GM12878 (cell line): ENCODE measurements around the gene SLC25A45. TPM values are rescaled to one million over a fixed set of nuclear protein-coding genes. Genes with fewer than 3 reads are reported as not detected.

Experiments
- CHD1 ChIP-seq: IDR thresholded peaks from 2 replicates; pipeline ENCODE4 v1.6.1; 2012; ENCODE audit warnings: low read depth, low read length, improper control_type of control experiment
- CREB1 ChIP-seq: IDR thresholded peaks from 2 replicates; pipeline ENCODE4 v1.6.1; 2012; ENCODE audit warnings: low read depth, mild to moderate bottlenecking, inconsistent platforms
- CREM ChIP-seq: IDR thresholded peaks from 2 replicates; pipeline ENCODE4 v1.6.1; 2014; ENCODE audit warnings: antibody characterized with exemption, low read depth
- E4F1 ChIP-seq: fragments of 450-650 bp; IDR thresholded peaks from 2 replicates; pipeline ENCODE4 v1.6.1; 2018; ENCODE audit warnings: borderline replicate concordance, mild to moderate bottlenecking; ENCODE audit not compliant: partially characterized antibody
- EGR1 ChIP-seq, 2 experiments: IDR thresholded peaks; 1 replicate in 1 of 2; 2 replicates in 1 of 2; pipeline ENCODE4 v1.6.1; 2011 to 2012; ENCODE audit warnings: low read depth in 2 of 2, low read length in 2 of 2, borderline replicate concordance in 1 of 2, mild to moderate bottlenecking in 1 of 2, moderate library complexity in 1 of 2
- PML ChIP-seq: IDR thresholded peaks from 2 replicates; pipeline ENCODE4 v1.6.1; 2012; ENCODE audit warnings: low read length, inconsistent platforms
- RELA ChIP-seq: fragments of 450-650 bp; IDR thresholded peaks from 2 replicates; pipeline ENCODE4 v1.8.0; 2014; ENCODE audit warnings: borderline replicate concordance; ENCODE audit not compliant: partially characterized antibody
- RUNX3 ChIP-seq: IDR thresholded peaks from 2 replicates; pipeline ENCODE4 v1.6.1; 2012; ENCODE audit warnings: low read length, inconsistent platforms
- STAT3 ChIP-seq: IDR thresholded peaks from 2 replicates; pipeline ENCODE4 v1.6.1; 2011; ENCODE audit warnings: low read depth, low read length, improper control_type of control experiment
- TCF12 ChIP-seq: IDR thresholded peaks from 2 replicates; pipeline ENCODE4 v1.6.1; 2011; ENCODE audit warnings: low read depth, mild to moderate bottlenecking, low read length
- ZBTB4 ChIP-seq: fragments of 450-650 bp; formaldehyde crosslinking; IDR thresholded peaks from 2 replicates; pipeline ENCODE4 v1.4.0; 2022; ENCODE audit warnings: mild to moderate bottlenecking, moderate library complexity
- ZSCAN29 ChIP-seq: fragments of 450-650 bp; IDR thresholded peaks from 2 replicates; pipeline ENCODE4 v1.6.1; 2017; ENCODE audit warnings: mild to moderate bottlenecking, moderate library complexity
- polyA plus RNA-seq, 11 experiments: library from polyadenylated mRNA; depleted of rRNA in 4 of 11; unstranded in 6 of 11; stranded (reverse) in 5 of 11; fragments of >200 nt; fragmentation: Nextera tagmentation in 4 of 11; fragmentation: Illumina TruSeq in 1 of 11; extraction: Ambion mirVana in 4 of 11; extraction: Trizol in 1 of 11; gene quantifications; 1 replicate in 1 of 11; 2 replicates in 10 of 11; pipeline versions ENCODE4 v1.2.1 to v1.2.3, GENCODE V29; 2011 to 2016; ENCODE audit warnings: inconsistent platforms in 2 of 11, missing spikeins in 2 of 11, low read depth in 1 of 11
- total RNA-seq, 4 experiments: library from RNA; depleted of rRNA in 3 of 4; stranded (reverse); fragments of >200 nt in 3 of 4; fragmentation: Illumina TruSeq in 1 of 4; extraction: Trizol in 1 of 4; gene quantifications; 2 replicates each; pipeline versions ENCODE4 v1.2.1 to v1.2.3, GENCODE V29; 2013 to 2021
- TF ChIP-seq, protein P1 (sequence below): fragments of 150-350 bp; IDR thresholded peaks from 2 replicates; pipeline ENCODE4 v1.6.1; 2014; ENCODE audit warnings: mild to moderate bottlenecking, low read depth, low read length
- TF ChIP-seq, protein P2 (sequence below): fragments of 450-650 bp; formaldehyde crosslinking; IDR thresholded peaks from 2 replicates; pipeline ENCODE4 v1.4.0; 2020; ENCODE audit warnings: mild to moderate bottlenecking, moderate library complexity

The SLC25A45 gene
- total and polyA plus RNA-seq, 10 of the 15 experiments (the other 5 are each of a cell fraction or from before 2014, with no cell fraction given), result 4.1 to 35.2 (median 20.3) TPM

DNA sequence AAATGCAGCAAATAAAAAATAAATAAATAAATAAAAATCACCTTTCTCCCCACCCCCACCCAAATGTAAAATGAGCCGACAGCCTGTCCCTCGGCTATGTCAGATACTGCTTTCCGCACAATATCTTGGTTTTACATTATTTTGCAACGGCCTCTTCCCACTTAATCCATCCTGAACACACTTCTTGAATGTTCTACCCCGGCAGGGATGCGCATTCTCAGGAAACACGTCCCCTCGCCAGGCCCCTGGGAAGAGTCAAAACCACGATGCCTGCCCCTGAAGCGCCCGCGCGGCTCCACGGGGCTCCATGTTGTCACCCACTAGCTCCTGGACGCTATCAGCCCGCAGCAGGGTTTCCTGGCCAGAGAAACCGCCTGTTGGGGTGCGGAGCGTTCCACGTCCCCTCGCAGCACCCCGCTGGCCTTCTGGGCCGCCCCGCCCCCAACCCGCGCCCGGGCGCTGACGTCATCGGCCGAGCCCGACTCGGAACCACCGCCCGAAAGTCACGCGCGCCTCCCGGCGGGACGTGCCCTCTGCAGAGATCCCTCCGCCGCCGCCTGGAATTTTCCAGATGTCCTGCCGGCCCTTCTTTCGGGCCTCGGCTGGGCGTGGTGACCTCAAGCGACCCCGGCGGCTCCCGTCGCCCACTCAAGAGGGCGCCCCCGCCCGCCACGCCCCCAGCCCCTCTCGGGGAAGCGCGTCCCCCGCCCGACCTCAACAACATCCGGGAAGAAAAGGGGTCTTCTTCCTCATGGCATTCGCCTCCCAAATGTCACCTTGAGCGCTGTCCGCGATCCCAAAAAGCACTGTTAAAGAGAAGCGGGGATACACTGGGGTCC lies 39.6 kb upstream of the SLC25A45 start (continued):
- TF ChIP-seq ZBTB4 (CRISPR knock-in tag) (peak; percentile 72; the same call in 1 of the 2 replicates), CREM (peak; percentile 86), TCF12 (peak; percentile 87), RUNX3 (no peak), CHD1 (peak; percentile 86; the same call in 1 of the 2 replicates), PML (no peak), STAT3 (no peak), RELA (peak; percentile 50), ZSCAN29 (no peak), CREB1 (no peak), EGR1 (IDR thresholded peaks at IDR 0.05; ENCODE audit: borderline replicate concordance in 1 of 2, low read depth in 2 of 2, low read length in 2 of 2) (peak in 1 of 2 experiments; percentile 76; a peak in 2 of 3 replicates), E4F1 (no peak)
- TF ChIP-seq, protein P1, sequence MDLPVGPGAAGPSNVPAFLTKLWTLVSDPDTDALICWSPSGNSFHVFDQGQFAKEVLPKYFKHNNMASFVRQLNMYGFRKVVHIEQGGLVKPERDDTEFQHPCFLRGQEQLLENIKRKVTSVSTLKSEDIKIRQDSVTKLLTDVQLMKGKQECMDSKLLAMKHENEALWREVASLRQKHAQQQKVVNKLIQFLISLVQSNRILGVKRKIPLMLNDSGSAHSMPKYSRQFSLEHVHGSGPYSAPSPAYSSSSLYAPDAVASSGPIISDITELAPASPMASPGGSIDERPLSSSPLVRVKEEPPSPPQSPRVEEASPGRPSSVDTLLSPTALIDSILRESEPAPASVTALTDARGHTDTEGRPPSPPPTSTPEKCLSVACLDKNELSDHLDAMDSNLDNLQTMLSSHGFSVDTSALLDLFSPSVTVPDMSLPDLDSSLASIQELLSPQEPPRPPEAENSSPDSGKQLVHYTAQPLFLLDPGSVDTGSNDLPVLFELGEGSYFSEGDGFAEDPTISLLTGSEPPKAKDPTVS, result peak; percentile 95
- TF ChIP-seq, protein P2, sequence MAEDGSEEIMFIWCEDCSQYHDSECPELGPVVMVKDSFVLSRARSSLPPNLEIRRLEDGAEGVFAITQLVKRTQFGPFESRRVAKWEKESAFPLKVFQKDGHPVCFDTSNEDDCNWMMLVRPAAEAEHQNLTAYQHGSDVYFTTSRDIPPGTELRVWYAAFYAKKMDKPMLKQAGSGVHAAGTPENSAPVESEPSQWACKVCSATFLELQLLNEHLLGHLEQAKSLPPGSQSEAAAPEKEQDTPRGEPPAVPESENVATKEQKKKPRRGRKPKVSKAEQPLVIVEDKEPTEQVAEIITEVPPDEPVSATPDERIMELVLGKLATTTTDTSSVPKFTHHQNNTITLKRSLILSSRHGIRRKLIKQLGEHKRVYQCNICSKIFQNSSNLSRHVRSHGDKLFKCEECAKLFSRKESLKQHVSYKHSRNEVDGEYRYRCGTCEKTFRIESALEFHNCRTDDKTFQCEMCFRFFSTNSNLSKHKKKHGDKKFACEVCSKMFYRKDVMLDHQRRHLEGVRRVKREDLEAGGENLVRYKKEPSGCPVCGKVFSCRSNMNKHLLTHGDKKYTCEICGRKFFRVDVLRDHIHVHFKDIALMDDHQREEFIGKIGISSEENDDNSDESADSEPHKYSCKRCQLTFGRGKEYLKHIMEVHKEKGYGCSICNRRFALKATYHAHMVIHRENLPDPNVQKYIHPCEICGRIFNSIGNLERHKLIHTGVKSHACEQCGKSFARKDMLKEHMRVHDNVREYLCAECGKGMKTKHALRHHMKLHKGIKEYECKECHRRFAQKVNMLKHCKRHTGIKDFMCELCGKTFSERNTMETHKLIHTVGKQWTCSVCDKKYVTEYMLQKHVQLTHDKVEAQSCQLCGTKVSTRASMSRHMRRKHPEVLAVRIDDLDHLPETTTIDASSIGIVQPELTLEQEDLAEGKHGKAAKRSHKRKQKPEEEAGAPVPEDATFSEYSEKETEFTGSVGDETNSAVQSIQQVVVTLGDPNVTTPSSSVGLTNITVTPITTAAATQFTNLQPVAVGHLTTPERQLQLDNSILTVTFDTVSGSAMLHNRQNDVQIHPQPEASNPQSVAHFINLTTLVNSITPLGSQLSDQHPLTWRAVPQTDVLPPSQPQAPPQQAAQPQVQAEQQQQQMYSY (CRISPR knock-in tag), result 0 out of 2 replicates have a peak, but pooled peaks have one; percentile 40
